GM12873 (cell line): ENCODE data around the gene ATP2A1.

Experiments
- TF ChIP-seq, protein P1 (sequence below): IDR thresholded peaks from 2 replicates; pipeline ENCODE4 v1.5.1; 2012; ENCODE audit warnings: low read depth, mild to moderate bottlenecking, moderate library complexity, low read length, control low read depth; ENCODE audit not compliant: insufficient read depth; ENCODE audit errors: missing control alignments

The ATP2A1 gene

DNA sequence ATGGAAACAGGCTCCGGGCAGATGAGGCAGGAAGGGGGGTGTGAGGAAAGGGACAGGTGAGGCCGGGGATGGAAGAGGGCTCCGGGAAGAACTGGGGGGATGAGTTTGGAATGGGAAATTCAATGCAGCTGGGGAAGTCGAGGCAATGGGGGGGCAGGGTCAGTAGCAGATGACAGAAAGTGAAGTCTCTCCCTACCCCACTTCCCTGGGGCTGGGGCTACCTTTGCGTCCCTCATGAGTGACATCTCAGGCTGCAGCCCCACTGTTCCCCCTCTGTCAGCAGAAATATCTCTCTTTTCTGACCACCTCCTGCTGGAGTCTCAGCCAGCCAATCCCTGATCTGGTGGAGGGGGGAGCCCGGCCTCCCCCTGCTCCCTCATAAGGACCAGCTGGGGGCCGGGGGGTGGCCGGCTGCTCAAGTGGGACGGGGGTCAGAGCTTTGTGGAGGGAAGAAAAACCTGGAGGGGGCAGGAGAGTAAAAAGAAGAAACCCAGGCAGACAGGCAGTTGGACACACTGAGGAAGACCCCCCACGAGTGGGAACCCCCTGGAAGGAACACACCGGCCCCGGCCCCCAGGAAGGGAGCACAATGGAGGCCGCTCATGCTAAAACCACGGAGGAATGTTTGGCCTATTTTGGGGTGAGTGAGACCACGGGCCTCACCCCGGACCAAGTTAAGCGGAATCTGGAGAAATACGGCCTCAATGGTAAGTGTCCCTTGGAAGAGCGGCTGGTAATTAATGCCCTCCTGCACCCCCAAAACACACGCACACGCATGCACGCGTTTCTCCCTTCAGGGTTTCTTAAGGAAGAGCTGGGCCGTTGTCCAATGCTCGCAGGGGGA, at the start of gene ATP2A1:
Gene ATP2A1, plus strand, starts transcription at position 406 of the 844 bp plus-strand sequence. Its CDS starts 184 bp downstream, at position 590.
- TF ChIP-seq, protein P1, sequence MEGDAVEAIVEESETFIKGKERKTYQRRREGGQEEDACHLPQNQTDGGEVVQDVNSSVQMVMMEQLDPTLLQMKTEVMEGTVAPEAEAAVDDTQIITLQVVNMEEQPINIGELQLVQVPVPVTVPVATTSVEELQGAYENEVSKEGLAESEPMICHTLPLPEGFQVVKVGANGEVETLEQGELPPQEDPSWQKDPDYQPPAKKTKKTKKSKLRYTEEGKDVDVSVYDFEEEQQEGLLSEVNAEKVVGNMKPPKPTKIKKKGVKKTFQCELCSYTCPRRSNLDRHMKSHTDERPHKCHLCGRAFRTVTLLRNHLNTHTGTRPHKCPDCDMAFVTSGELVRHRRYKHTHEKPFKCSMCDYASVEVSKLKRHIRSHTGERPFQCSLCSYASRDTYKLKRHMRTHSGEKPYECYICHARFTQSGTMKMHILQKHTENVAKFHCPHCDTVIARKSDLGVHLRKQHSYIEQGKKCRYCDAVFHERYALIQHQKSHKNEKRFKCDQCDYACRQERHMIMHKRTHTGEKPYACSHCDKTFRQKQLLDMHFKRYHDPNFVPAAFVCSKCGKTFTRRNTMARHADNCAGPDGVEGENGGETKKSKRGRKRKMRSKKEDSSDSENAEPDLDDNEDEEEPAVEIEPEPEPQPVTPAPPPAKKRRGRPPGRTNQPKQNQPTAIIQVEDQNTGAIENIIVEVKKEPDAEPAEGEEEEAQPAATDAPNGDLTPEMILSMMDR = no peak

DNA sequence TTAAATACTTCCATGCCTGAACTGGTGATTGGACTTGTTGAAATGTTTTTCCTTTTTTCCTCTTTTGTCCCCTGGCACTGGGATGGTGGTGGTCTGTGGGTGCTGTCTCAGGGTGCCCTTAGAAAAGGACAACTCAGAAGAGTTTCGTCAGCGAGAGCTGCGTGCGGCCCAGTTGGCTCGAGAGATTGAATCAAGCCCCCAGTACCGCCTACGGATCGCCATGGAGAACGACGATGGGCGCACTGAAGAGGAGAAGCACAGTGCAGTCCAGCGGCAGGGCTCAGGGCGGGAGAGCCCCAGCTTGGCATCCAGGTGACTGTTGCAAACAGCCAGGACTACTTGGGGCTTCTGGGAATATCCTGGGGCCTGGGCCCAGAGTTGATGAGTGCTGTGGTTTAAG, 48.5 kb upstream of the ATP2A1 start:
- TF ChIP-seq, protein P1 = no peak

DNA sequence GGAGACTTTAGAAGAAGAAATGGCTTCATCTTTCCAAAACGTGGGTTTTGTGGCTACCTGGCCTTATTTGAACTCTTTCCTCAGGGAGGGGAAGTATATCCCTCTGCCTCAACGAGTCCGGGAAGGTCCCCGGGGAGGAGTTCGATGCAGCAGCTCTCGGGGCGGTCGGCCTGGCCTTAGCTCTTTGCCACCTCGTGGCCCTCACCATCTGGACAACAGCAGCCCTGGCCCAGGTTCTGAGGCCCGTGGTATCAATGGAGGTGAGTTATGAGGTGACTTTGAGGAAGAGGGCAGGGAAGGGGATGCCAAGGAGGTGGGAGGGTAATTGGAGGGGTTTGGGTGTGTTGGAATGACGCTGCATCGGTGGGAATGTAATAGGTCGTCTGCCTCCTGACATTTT, 47.8 kb upstream of the ATP2A1 start:
- TF ChIP-seq, protein P1 = no peak

DNA sequence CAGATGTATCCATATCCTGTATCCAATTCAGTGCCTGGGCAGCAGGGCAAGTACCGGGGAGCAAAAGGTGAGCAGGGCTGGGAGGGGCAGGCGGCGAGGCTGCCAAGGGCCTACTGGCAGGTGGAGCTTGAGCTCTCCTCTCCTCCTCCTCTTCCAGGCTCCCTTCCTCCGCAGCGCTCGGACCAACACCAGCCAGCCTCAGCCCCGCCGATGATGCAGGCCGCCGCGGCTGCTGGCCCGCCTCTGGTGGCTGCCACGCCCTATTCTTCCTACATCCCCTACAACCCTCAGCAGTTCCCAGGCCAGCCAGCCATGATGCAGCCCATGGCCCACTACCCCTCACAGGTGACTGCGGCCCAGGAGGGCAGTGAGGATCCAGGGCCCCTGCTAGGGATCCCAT, 43.9 kb upstream of the ATP2A1 start:
- TF ChIP-seq, protein P1 = no peak

DNA sequence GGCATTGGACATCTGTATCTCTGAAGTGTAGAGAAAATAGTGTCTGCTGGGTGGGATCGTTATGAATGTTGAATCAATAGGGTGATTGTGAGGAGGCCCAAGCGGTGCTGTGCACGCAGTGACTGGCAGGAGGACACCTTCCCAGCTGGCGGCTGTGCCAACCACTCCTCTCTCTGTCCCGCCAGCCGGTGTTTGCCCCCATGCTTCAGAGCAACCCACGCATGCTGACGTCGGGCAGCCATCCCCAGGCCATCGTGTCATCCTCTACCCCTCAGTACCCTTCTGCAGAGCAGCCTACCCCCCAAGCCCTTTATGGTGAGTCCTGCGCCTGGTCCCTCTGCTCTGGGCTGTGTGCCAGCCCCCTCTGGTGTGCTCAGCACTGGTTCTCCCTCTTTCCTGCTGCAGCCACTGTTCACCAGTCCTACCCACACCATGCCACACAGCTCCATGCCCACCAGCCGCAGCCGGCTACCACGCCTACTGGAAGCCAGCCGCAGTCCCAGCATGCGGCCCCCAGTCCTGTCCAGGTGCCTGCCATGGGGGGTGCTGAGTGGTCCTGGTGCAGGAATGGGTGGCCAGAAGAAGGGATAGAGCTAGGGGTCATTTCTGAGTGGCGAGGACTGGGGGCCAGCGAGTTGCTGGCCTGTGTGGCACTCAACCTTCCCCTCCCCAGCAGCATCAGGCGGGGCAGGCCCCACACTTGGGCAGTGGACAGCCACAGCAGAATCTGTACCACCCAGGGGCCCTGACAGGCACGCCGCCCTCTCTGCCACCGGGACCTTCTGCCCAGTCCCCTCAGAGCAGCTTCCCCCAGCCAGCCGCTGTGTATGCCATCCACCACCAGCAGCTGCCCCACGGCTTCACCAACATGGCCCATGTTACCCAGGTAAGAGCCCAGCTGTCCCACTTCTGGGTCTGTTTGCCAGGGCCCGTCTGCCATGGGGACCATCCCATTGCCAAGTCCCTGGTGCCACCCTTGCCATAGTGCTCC, 43.1 kb upstream of the ATP2A1 start:
- TF ChIP-seq, protein P1 = no peak

DNA sequence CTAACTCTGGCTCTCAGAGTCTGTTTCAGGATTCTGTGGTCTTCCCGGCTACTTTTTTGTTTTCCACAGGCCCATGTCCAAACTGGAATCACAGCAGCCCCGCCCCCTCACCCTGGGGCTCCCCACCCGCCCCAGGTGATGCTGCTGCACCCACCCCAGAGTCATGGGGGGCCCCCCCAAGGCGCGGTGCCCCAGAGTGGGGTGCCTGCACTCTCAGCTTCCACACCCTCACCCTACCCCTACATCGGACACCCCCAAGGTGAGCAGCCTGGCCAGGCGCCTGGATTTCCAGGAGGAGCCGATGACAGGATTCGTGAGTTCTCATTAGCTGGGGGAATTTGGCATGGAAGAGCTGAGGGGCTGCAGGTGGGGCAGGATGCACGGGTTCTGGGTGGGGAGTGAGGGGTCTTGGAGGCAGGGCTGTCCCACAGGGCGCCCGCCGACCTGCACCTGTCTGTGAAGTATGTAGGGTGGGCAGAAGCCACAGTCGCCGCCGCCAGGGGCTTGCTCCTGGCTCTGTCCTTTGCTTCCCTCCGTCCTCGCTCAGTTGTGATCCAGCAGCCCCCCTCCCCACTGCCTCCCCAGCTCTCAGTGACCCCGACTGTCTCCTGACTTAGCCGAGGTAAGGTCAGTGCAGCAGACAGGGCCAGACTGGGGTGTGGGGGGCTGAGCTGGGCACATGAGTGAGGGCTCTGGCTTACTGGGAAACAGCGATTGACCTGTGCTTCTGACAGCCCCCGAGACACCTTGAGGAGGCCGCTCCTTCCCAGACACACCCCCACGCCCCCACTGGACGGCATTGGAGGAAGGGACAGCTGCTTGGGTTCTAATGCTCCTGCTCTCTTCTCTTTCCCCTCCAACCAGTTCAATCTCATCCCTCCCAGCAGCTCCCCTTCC, 42.2 kb upstream of the ATP2A1 start:
- TF ChIP-seq, protein P1 = no peak
